ENCODE data around the gene SEZ6L2.
"Not testable (repeated sequence)": the region's sequence is repeated elsewhere in the genome, so short reads cannot be mapped to it uniquely, and the experiment has no call there.

The SEZ6L2 gene

GRCh38 chr16:29849505-29849904, 49.8 kb downstream of the SEZ6L2 start:
- no peak for DNase-seq

DNA sequence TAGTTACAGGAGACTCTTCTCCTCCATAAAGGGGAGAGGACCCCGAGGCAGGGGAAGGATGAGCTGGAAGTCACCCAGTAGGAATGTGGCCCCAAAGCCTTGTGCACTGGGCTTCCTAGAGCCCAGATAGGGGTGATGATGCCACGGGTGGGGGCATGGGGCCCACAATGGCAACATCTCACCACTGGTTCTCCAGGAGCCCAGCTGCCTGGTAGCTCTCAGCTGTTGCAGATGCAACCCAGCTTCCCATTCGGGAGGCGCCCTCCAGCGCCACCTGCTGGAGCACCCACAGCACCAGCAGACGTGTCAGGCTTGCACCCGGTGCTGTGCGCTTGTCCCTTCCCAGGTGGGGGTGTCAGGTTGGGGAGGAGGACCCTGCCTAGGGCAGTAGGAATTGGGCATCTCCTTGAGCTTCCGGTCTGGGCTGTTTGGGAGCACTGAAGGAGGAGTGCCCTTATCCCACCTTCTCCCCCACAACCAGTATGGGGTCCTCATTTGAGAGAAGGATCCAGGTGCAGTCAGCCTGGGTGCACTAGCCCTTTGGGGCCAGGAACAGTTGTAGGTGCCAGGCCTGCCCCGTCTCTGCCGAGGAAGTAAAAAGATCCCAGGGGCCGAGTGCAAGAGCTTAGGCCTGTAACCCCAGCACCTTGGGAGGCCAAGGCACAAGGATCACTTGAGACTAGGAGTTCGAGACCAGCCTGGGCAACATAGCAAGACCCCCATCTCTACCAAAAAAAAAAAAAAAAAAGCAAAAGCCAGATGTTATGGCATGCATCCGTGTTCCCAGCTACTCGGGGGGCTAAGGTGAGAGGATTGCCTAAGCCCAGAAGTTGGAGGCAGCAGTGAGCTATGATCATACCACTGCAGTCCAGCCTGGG, 50.7 kb downstream of the SEZ6L2 start:
- peak; percentile 92 for DNase-seq

DNA sequence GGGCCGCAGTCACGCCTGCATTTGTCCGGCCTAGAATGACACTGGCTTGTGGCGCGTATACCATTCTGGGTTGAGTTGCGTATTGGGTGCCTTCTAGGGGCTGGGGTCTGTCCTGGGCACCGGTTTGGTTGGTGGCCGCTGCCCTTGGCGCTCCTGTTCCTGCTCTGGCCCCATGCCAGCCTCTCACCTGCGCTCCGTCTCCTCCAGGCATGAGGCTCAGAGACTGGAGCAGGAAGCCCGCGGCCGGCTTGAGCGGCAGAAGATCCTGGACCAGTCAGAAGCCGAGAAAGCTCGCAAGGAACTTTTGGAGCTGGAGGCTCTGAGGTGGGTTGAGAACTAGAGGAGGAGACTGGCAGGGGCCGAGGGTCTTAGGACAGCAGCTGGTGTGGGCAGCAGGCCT, 53.7 kb downstream of the SEZ6L2 start:
- no peak for DNase-seq

DNA sequence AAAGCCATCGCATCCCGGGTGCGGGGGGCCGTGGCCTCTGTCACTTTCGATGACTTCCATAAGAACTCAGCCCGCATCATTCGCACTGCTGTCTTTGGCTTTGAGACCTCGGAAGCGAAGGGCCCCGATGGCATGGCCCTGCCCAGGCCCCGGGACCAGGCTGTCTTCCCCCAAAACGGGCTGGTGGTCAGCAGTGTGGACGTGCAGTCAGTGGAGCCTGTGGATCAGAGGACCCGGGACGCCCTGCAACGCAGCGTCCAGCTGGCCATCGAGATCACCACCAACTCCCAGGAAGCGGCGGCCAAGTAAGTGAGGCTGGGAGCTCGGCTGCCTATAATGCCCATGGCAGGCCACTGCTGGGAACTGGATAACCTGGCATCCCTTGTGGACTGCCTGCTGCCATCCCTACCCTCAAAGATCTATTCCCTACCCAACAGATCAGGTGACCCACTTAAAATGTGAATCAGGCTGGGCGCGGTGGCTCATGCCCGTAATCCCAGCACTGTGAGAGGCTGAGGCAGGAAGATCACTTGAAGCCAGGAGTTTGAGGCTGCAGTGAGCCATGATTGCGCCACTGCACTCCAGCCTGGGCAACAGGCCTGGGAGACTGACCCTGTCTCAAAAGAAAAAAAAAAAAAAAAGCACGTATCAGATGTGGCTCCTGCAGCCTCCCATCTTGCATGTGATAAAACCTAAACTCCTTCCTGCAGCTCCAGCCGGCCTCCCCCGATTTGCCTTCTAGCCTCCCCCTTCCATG, 54.6 kb downstream of the SEZ6L2 start:
- DNase-seq = no peak

GRCh38 chr16:29843931-29844330, 55.4 kb downstream of the SEZ6L2 start:
- DNase-seq = no peak

DNA sequence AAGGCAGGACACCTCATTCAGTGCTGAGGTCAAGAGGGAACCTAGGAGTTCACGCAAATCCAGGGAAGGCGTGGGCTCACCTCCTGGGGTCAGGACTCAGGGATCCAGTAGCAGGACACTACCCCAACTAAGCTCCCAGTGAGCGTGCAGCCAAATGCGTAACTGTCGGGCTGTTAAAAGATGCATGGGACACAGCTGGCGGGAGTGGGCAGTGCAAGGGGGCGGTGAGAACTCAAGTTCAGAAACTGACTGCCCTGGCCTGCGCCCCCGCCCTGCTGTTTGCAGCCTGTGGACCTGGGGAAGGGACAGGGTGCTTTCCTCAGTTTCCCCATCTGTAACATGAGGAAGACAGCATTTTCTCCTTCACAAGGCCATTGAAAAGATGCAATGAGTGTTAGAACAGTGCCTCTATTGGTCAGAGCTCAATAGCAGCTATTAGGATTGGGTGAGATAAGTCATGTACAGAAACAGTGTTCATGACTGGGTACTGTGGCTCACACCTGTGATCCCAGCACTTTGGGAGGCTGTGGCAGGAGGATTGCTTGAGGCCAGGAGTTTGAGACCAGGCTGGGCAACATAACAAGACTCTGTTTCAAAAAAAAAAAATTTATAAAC, 56.5 kb downstream of the SEZ6L2 start:
- no peak for DNase-seq

- DNase-seq = no peak
These were observed 57.7 kb downstream of the SEZ6L2 start for GRCh38 chr16:29841631-29842030.

DNA sequence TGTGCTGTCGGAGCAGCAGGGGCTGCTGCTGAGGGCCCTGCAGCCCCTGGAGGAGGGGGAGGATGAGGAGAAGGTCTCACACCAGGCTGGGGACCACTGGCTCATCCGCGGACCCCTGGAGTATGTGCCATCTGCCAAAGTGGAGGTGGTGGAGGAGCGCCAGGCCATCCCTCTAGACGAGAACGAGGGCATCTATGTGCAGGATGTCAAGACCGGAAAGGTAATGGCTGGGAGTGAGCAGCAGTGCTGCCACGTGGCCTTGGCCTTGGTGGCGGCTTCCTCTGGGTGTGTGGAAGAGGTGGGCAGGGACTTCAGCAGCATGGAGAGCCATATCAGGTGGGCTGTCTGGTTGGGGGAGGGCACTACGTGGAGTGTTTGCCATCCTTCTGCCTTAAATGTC, 59.1 kb downstream of the SEZ6L2 start:
- DNase-seq = no peak

DNA sequence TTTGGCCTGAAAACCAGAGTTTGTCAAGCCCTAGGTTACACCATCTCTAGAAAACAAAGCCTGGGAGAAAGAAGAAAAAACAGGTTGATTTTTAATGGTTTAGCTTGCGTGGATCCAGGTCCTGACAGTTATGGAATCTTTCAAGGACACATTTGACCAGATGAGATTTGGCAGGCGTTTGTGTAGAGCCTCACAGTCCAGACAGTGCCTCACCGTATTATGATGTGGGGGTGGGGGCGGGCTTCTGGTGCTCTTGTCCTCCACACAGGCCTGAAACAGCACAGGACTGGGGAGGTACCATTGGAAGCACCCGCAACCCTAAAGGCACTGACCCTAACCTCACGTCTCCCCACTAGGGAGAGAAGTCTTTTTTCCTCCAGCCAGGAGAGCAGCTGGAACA, 59.5 kb downstream of the SEZ6L2 start:
- no peak for DNase-seq

DNA sequence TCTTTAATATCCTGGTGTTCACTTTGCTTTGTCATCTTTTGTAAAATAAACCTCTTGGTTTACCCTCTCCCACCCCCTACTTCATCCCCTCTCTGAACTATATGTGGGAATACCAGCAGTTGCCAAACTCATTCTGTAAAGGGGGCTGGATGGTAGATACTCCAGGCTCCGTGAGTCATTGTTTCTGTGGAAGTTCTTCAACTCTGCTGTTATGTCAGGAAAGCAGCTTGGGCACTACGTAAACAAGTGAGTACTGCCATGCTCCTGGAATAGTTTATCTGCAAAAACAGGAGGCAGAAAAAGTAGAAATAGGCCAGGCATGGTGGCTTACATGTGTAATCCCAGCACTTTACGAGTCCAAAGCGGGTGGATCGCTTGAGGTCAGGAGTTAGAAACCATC, 61.5 kb downstream of the SEZ6L2 start:
- no peak for DNase-seq

DNA sequence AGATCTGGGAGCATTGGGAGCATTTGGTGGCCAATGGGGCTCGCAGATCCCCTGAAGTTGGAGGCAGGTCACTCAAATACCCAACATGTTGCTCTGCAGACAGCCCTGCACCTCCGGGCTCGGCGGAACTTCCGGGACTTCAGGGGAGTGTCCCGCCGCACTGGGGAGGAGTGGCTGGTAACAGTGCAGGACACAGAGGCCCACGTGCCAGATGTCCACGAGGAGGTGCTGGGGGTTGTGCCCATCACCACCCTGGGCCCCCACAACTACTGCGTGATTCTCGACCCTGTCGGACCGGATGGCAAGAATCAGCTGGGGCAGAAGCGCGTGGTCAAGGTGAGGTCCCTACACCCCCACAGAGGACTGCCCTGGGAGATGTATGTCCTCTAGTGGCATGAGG, 62.7 kb downstream of the SEZ6L2 start:
- no peak for DNase-seq

- DNase-seq = no peak
These were observed 63.4 kb downstream of the SEZ6L2 start for GRCh38 chr16:29835926-29836325.

GRCh38 chr16:29834079-29834478, 65.3 kb downstream of the SEZ6L2 start:
- no peak for DNase-seq

DNA sequence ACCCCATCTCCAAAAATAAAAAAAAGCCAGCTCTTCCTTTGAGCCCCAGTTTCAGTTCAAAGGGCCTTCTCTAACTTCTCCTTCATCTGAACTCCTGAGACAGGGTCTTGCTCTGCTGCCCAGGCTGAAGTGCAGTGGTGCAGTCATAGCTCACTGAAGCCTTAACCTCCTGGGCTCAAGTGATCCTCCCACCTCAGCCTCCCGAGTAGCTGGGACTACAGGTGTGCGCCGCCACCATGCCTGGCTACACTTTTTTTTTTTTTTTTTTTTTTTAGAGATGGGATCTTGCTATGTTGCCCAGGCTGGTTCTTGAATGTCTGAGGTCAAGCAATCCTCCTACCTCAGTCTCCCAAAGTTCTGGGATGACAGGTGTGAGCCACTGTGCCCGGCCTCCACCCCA, 66.1 kb downstream of the SEZ6L2 start:
- DNase-seq = not testable (repeated sequence)

- no peak for DNase-seq
These were observed 67.9 kb downstream of the SEZ6L2 start for GRCh38 chr16:29831490-29831889.

DNA sequence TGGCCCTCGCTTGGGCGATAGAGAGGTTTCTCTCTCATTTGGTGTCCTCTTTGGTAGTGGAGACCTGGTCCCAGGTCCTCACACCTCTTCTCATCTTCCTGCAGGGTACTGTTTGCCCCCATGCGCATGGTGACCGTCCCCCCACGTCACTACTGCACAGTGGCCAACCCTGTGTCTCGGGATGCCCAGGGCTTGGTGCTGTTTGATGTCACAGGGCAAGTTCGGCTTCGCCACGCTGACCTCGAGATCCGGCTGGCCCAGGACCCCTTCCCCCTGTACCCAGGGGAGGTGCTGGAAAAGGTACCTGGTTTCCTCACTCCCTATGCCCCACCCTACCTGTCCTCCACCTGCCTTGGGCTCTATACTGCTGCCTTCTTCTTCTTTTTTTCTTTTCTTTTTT, 68.6 kb downstream of the SEZ6L2 start:
- DNase-seq = no peak

GRCh38 chr16:29826342-29826695, 73.0 kb downstream of the SEZ6L2 start:
- no peak for DNase-seq

- DNase-seq = peak; percentile 82
These were observed 74.0 kb downstream of the SEZ6L2 start for GRCh38 chr16:29825145-29826044.

DNA sequence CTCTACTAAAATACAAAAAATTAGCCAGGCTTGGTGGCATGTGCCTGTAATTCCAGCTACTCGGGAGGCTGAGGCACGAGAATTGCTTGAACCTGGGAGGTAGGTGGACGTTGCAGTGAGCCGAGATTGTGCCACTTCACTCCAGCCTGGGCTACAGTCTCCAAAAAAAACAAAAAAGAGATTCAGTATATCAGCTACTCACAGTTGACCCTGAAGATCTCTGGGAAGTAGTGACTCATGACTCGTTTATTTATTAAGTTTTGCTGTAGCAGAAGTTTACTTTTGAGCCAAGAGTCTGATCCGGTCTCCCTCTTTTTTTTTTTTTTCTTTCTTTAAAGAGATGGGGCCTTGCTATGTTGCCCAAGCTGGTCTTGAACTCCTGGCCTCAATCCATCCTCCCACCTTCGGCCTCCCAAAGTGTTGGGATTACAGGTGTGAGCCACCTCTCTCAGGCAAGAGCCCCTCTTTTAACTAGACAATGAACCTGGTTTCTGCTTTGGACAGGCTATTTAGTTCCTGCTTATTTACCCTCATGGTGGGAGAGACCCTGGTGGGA, 74.7 kb downstream of the SEZ6L2 start:
- no peak for DNase-seq

DNA sequence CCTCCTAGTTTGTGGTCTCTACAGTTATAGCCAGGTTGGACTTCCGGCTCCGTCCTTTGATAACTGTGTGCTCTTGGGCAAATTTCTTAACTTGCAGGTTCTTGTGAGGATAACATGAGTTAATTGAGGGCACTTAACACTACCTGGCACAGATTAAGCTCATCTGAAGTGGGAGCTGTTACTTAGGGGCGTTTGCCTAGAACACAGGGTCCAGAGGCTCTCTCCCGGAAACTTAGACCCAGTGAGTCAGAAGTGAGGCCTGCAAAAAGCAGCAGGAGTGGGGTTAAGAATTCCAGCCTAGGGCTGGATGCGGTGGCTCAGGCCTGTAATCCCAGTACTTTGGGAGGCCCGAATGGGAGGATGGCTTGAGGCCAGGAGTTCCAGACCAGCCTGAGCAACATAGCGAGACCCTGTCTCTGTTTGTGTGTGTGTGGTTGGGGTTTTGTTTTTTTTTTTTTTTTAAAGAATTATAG, 77.7 kb downstream of the SEZ6L2 start:
- peak; percentile 69 for DNase-seq
